ENCODE measurements around the gene FBXO31.
"Not testable (repeated sequence)": the region's sequence is repeated elsewhere in the genome, so short reads cannot be mapped to it uniquely, and the experiment has no call there.

FBXO31 gene

GRCh38 chr16:87340198-87340597 is 43.4 kb downstream of the FBXO31 start:
- DNase-seq, result no peak

DNA sequence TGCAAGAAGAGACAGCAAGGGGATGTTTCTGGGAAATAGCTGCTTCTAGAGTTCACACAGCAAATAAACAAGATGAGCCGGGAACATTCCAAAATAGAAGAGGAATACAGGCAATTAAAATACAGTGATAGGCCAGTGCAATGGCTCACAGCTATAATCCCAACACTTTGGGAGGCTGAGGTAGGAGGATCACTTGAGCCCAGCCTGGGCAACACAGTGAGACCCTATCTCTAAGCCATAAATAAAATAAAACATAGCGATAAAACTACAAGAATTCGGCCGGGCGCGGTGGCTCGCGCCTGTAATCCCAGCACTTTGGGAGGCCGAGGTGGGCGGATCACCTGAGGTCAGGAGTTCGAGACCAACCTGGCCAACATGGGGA is 43.9 kb downstream of the FBXO31 start:
- DNase-seq, result not testable (repeated sequence)

DNA sequence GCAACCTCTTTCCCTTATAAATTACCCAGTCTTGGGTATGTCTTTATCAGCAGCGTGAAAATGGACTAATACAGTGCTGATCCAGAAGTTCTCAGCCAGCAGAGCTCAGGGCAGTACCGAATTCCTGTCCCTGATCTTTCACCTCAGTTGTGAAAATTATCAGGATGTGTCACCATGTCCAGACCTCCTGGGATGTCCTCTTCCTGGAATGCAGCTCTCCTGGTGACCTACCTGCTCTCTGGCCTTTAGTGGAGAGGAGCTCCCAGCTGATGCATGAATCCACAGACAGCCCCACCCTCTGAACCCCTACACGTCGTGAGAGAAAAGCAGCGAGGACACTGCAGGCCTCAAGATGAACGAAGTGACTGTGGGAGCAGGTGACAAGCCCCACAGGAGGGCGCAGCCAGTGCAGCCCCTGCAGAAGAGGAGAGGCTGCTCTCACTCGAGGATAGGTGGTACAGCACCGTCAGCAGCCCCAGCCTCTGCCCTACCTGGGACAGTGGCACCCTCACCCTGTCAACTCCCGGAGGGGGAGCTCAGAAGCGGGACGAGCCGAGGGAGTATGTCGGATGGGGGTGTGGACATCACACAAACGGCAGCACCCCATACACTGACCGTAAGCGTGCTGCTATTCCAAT is 44.4 kb downstream of the FBXO31 start:
- DNase-seq, result no peak

GRCh38 chr16:87338155-87338765 is 45.3 kb downstream of the FBXO31 start:
- DNase-seq, result no peak

DNA sequence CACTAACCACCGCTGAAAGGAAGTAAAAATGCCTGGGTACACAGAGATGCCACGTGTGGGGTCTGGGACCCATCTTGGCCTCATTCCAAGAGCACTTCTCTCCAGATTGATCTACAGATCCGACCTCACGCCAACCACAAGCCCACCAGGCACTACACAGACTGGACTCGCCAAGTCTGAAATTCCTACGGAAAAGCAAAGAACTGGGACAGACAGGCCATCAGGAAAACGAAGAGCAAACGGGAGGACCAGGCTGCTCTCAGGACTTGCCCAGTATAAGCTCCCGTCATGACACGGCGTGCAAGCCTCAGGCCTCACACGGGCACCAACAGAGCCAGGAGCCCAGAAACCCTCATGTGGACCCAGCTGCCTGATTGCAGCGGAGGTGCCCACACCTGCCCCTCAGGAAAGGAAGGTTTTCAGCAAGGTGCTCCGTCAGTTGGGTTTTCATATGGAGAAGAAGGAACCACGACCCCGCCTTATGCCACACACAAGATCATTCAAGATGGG is 46.3 kb downstream of the FBXO31 start:
- DNase-seq, result no peak

- no peak for DNase-seq
Observed at GRCh38 chr16:87336434-87337240, 46.9 kb downstream of the FBXO31 start.

- no peak for DNase-seq
Observed at GRCh38 chr16:87335625-87336433, 47.7 kb downstream of the FBXO31 start.

DNA sequence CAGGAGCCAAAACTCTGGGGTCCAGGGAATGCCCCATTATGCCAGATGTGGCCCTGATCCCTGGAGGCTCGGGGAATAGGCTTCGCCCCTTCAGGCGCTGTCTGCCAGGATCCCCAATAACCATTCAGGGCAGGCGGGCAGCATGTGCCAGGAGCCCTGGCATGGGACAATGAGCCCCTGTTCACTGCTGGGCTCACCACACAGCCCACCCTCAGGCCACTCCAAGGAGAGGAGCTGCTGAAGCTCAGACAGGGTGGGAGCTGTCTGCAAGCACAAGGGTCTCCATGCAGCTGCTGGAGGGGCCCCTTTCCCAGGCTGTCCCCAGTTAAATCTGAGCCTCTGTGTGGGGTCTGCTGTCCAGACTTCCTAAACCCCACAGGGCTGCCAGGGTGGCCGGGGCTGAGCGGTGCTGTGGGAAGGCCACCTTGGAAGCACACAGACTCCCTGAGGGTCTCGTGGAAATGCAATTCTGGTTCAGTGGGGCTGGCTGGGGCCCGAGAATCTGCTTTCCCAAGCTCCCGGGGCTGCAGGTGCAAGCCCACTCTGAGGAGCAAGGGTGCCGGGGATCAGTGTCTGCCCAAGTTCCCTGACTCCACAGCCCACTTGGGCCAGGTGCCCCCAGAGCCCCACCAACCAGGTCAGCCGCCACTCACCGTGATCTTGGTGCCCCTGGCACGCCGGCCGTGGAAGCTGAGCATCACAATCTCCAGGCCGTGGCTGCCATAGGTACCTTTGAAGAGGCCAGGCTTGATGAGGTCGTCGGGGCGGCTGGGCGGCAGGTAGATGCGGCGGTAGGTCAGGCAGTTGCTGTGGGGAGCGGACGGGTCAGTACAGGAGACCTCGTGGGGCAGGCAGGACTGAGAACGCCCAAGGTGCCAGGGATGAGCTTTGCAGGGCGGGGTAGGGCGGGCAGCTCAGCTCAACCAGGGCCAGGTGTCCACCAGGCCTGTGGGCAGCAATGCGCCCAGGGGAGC is 48.6 kb downstream of the FBXO31 start:
- no peak for DNase-seq

DNA sequence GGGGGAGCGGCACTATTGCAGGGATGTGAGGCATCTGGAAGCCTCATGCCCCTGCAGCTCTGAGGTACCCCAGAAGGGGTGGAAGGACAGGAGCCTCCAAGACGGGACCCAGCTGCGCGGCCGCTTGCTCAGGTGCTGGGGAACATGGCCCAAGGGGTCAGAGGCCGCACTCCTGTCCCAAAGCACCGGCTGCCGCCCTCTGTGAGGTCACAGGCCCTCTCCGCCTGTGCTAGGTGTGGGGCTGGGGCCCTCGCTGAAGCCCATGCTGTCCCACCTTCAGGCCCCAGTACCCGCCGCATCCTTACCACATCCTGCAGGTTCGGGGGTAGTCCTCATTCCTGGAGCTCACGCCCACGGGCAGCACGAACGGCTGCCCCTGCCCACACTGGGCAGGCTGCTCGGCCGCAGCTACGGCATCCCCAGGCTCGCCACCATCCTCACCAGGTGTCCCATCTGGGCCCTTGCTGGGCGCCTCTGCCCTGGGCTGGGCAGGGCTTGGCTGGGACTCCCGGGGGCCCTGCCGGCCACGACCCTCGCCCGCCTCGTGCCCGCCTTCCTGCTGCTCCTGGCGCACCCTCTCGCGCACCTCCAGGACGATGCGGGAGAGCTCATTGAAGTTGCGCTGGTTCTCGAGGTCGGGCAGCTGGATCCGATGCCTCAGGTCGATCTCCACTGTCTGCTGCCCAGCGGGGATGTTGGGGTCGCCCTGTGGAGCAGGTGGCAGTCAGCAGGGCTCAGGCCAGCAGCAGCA is 49.8 kb downstream of the FBXO31 start:
- no peak for DNase-seq

GRCh38 chr16:87333101-87333500 is 50.5 kb downstream of the FBXO31 start:
- DNase-seq, result no peak

GRCh38 chr16:87332150-87332549 is 51.4 kb downstream of the FBXO31 start:
- no peak for DNase-seq

DNA sequence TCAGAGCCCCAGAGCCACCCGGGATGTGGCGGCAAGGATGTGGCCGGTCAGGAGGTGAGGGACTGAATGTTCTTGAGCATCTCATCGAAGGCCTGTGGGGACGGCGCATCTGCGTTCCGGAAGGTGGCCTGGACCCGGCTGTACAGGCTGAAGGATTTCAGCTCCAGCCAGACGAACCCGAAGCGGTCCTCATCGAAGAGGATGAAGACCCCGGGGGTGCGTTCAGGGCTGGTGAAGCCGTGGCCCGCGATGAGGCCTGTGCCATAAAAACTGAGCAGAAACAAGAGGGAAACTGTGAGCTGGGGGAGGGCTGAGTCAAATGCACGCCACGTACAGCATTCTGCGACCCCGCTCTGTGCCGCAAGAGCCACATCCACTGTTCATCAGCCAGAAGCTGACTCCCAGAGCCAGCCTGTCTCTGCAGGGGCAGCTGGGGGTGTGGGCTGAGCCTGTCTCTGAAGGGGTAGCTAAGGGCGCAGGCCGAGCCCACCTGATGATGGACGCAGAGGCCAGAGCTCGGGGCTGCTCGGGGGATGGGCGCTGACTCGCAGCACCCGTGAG is 52.3 kb downstream of the FBXO31 start:
- no peak for DNase-seq

DNA sequence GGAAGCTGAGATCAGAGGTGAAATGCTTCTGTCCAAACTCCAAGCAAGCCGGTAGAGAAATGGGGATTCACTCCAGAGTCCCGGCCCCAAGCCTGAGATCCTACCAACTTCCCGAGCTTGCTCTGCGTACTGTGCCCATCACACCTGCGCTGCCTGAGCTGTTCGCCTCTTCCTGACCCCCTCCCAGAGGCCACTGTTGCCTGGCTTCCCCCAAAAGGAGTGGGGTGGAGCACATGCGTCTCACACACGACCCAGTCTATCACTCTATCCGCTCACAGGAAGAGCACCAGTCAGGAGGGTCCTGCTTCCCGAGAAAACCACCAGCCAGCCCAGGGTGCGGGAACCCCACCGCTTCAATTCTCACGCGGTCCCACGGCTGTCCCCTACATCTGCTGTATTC is 52.9 kb downstream of the FBXO31 start:
- no peak for DNase-seq

DNA sequence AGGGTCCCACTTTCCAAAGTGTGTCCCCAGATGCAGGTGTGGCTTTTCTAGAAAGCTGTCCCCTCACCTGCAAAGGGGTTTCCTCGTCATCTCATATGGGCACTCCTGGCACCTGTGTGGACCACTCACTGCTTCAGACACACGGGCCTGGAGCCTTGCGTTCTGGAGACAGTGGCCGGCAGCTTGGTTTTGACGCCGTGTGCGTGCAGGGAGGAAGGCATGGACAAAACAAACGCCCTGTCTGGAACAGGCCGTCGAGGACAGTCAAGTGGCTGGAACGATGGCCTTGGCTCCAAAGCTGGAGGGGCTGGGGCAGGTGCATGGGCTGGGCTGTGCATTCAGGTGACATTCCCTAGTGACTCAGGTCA is 53.3 kb downstream of the FBXO31 start:
- no peak for DNase-seq

- DNase-seq, result no peak
Observed at GRCh38 chr16:87329436-87330256, 53.9 kb downstream of the FBXO31 start.

- DNase-seq, result no peak
Observed at GRCh38 chr16:87328846-87329245, 54.7 kb downstream of the FBXO31 start.

- DNase-seq, result no peak
Observed at GRCh38 chr16:87327798-87328495, 55.6 kb downstream of the FBXO31 start.

DNA sequence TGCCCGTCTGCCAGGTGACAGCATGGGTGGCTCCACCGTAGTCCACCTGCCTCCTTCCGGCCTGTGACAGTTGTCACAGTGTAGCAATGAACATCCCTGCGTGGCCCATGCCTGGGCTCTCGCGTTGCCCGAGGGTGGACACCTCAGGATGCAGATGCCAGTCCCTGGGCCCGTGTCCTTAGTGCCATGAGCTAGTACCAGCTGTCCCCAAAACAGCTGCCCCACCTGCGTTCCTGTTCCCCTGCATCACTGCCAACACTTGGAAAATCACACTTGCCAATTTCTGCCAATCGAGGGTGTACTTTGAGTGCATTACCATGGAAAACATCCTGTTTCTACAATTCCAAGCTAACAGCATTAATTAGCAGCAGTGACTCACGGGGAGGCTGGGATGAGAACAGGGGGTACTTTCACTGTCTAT is 57.4 kb downstream of the FBXO31 start:
- no peak for DNase-seq

DNA sequence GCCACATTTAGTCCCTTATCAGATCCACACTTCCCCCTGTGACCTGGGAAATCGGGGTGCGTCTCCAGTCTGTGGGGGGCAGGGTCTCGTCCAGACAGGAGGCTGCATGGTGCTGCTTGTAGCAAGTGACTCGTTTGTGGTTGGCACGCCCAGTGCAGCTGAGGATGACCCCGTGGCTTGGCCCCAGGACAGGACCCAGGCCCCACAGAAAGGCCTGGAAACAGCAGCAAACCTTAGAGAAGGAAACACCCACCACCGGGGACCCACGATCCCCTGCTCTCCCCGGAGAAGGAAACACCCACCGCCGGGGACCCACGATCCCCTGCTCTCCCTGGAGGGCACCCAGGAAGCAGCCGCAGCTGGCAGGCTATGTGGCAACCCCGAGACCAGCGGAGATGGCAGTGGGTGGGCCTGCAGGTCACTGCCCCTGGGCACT is 58.1 kb downstream of the FBXO31 start:
- no peak for DNase-seq

Data from central memory CD4-positive, alpha-beta T cell (primary cell).